ENCODE results near the gene RDH11.

- TF ChIP-seq, protein P1, sequence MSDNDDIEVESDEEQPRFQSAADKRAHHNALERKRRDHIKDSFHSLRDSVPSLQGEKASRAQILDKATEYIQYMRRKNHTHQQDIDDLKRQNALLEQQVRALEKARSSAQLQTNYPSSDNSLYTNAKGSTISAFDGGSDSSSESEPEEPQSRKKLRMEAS (IDR thresholded peaks at IDR 0.05; ENCODE audit: insufficient read depth, insufficient read length) = no peak
- TF ChIP-seq POLR2A (IDR thresholded peaks at IDR 0.05; ENCODE audit: low read depth, low read length) (no peak), CTCF (IDR thresholded peaks at IDR 0.05; ENCODE audit: extremely low read depth in 1 of 2, insufficient read depth in 1 of 2, low read depth in 1 of 2, low read length in 2 of 2) (no peak), EZH2 (IDR thresholded peaks at IDR 0.05; ENCODE audit: borderline replicate concordance, low read depth, low read length, severe bottlenecking) (no peak), POLR2AphosphoS5 (IDR thresholded peaks at IDR 0.05; ENCODE audit: insufficient read depth, low read depth, low read length) (no peak), MYC (IDR thresholded peaks at IDR 0.05; ENCODE audit: low read depth, low read length) (no peak), FOS (IDR thresholded peaks at IDR 0.05; ENCODE audit: borderline replicate concordance, insufficient read depth, low read length) (no peak)
Observed at GRCh38 chr14:67627519-67627918, 68.0 kb downstream of the RDH11 start.

Measured in endothelial cell of umbilical vein (primary cell).